Measurements from ENCODE around the gene ABR.
"Not testable (repeated sequence)": the region's sequence is repeated elsewhere in the genome, so short reads cannot be mapped to it uniquely, and the experiment has no call there.

Gene ABR

GRCh38 chr17:996554-997344, 183.0 kb downstream of the ABR start, which contains the start of gene TIMM22:
Gene TIMM22, plus strand, starts transcription at chr17:997129. Its CDS starts 14 bp downstream, at chr17:997143.
- DNase-seq (ENCODE audit: low read depth), result peak; percentile 95
- TF ChIP-seq, protein P1, sequence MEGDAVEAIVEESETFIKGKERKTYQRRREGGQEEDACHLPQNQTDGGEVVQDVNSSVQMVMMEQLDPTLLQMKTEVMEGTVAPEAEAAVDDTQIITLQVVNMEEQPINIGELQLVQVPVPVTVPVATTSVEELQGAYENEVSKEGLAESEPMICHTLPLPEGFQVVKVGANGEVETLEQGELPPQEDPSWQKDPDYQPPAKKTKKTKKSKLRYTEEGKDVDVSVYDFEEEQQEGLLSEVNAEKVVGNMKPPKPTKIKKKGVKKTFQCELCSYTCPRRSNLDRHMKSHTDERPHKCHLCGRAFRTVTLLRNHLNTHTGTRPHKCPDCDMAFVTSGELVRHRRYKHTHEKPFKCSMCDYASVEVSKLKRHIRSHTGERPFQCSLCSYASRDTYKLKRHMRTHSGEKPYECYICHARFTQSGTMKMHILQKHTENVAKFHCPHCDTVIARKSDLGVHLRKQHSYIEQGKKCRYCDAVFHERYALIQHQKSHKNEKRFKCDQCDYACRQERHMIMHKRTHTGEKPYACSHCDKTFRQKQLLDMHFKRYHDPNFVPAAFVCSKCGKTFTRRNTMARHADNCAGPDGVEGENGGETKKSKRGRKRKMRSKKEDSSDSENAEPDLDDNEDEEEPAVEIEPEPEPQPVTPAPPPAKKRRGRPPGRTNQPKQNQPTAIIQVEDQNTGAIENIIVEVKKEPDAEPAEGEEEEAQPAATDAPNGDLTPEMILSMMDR (IDR thresholded peaks at IDR 0.05; ENCODE audit: low read depth, low read length), result peak; percentile 60
- TF ChIP-seq POLR2A (IDR thresholded peaks at IDR 0.05; ENCODE audit: extremely low read depth, insufficient read length) (peak; percentile 70), MYC (IDR thresholded peaks at IDR 0.05; ENCODE audit: low read depth, low read length) (peak; percentile 94)
- TF ChIP-seq, protein P2, sequence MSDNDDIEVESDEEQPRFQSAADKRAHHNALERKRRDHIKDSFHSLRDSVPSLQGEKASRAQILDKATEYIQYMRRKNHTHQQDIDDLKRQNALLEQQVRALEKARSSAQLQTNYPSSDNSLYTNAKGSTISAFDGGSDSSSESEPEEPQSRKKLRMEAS (IDR thresholded peaks at IDR 0.05; ENCODE audit: low read depth, low read length), result peak; percentile 93
- peak within 1 kb of the TSS; percentile 89 for H3K4me3 ChIP-seq (ENCODE audit: low read depth, low read length)

DNA sequence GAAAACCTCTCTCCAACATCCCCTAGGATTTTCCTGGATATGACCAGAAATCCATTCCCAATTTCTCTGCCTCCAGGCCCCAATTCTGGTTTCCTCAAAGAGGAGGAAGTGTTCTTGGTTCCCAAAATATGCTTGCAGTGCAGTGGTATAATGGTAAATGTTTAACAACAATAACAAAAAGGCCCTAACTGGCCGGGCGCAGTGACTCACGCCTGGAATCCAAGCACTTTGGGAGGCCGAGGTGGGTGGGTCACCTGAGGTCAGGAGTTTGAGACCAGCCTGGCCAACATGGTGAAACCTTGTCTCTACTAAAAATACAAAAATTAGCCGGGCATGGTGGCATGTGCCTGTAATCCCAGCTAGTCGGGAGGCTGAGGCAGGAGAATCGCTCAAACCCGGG, 184.5 kb downstream of the ABR start:
- H3K4me3 ChIP-seq (ENCODE audit: low read depth, low read length); DNase-seq (ENCODE audit: low read depth): not testable (repeated sequence)

GRCh38 chr17:992933-993332, 186.8 kb downstream of the ABR start:
- H3K4me3 ChIP-seq (ENCODE audit: low read depth, low read length), result no peak overlapping the region
- no peak for TF ChIP-seq POLR2A (IDR thresholded peaks at IDR 0.05; ENCODE audit: extremely low read depth, insufficient read length)
- TF ChIP-seq, protein P1 (IDR thresholded peaks at IDR 0.05; ENCODE audit: low read depth, low read length), result no peak
- TF ChIP-seq, protein P2 (IDR thresholded peaks at IDR 0.05; ENCODE audit: low read depth, low read length), result no peak
- TF ChIP-seq MYC (IDR thresholded peaks at IDR 0.05; ENCODE audit: low read depth, low read length), result no peak
- DNase-seq (ENCODE audit: low read depth), result no peak

DNA sequence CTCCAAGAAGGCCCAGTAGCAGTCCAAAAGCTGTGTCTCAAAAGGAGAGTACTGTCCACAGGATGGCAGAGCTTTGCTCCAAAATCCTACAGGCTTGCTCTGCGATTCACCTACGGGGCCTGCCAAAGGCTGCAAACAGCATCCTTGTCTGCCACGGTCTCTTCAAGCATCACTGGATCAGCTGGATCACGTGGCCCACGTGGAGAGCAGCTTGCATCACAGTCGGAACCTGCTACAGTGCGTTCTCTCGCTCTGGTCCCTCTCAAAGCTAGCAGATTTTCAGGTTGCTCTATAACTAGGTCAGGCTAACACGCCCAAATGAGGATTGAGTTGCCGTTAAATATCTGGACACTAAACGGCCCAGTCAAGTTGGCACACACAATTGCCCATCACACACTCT, 191.2 kb downstream of the ABR start:
- DNase-seq (ENCODE audit: low read depth), result no peak
- TF ChIP-seq, protein P2 (IDR thresholded peaks at IDR 0.05; ENCODE audit: low read depth, low read length), result no peak
- TF ChIP-seq, protein P1 (IDR thresholded peaks at IDR 0.05; ENCODE audit: low read depth, low read length), result no peak
- no peak for TF ChIP-seq MYC (IDR thresholded peaks at IDR 0.05; ENCODE audit: low read depth, low read length)
- no peak for TF ChIP-seq POLR2A (IDR thresholded peaks at IDR 0.05; ENCODE audit: extremely low read depth, insufficient read length)
- no peak overlapping the region for H3K4me3 ChIP-seq (ENCODE audit: low read depth, low read length)

DNA sequence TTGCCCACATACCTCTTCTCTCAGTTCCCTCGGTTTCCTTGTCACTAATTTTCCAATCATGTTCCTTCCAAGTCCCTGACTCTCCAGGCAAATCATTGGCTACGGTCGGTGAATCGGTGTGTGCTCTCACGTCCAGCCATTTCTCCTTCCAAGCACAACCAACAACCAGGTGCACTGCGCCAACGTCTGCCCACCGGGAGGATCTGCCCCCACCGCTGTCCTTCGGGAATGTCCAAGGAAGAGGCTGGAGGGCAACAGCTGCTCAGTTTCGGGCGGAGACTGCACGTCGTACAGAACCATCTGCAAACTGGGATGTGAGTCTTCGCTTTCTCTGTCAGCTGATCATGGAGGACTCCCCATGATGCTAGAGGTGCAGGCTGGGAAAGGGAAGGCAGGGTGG, 191.8 kb downstream of the ABR start:
- no peak overlapping the region for H3K4me3 ChIP-seq (ENCODE audit: low read depth, low read length)
- DNase-seq (ENCODE audit: low read depth), result no peak
- no peak for TF ChIP-seq POLR2A (IDR thresholded peaks at IDR 0.05; ENCODE audit: extremely low read depth, insufficient read length)
- TF ChIP-seq, protein P2 (IDR thresholded peaks at IDR 0.05; ENCODE audit: low read depth, low read length), result no peak
- TF ChIP-seq, protein P1 (IDR thresholded peaks at IDR 0.05; ENCODE audit: low read depth, low read length), result no peak
- no peak for TF ChIP-seq MYC (IDR thresholded peaks at IDR 0.05; ENCODE audit: low read depth, low read length)

DNA sequence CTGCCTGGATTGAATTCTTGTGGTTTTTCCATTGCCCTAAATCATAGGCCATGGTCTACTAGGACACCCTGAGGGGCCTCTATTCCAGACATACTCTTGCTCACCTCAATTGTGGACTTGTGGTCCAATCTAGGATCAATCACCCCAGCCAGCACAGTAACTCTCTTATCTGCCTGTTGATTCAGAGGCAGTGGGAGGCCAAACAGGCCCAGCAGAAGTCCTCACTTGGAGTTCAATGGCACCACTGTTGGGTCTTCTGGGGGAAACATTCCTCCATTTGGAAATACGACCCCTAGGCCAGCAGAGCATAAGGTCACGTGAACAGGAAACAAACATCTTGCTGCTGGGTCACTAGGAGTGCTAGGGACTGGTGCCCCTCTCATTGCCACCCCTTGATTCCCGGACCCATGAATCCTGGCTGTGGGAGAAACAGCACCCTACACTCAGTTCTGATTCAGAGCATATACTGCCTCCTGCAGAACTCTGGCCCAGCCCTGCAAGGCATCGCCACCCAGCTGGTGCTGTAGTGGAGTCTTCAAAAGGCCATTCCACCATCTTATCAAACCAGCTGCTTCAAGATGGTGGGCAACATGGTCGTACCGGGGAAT, 193.4 kb downstream of the ABR start:
- H3K4me3 ChIP-seq (ENCODE audit: low read depth, low read length), result no peak overlapping the region
- no peak for TF ChIP-seq MYC (IDR thresholded peaks at IDR 0.05; ENCODE audit: low read depth, low read length)
- DNase-seq (ENCODE audit: low read depth), result no peak

Data from NB4 (cell line).